HG03442 (cell line): Measurements from ENCODE around the gene DYNLL1.
A peak's percentile ranks its signal among the peaks of the same experiment; 100 is the strongest.
"Not testable (repeated sequence)": the region's sequence is repeated elsewhere in the genome, so short reads cannot be mapped to it uniquely, and the experiment has no call there.

Experiments used
- ATAC-seq: cut with Tn5 transposase; IDR thresholded peaks from one replicate; pipeline ENCODE4 v1.9.1; 2021; ENCODE audit warnings: mild to moderate bottlenecking, moderate library complexity; ENCODE audit not compliant: unreplicated experiment

Gene DYNLL1

DNA sequence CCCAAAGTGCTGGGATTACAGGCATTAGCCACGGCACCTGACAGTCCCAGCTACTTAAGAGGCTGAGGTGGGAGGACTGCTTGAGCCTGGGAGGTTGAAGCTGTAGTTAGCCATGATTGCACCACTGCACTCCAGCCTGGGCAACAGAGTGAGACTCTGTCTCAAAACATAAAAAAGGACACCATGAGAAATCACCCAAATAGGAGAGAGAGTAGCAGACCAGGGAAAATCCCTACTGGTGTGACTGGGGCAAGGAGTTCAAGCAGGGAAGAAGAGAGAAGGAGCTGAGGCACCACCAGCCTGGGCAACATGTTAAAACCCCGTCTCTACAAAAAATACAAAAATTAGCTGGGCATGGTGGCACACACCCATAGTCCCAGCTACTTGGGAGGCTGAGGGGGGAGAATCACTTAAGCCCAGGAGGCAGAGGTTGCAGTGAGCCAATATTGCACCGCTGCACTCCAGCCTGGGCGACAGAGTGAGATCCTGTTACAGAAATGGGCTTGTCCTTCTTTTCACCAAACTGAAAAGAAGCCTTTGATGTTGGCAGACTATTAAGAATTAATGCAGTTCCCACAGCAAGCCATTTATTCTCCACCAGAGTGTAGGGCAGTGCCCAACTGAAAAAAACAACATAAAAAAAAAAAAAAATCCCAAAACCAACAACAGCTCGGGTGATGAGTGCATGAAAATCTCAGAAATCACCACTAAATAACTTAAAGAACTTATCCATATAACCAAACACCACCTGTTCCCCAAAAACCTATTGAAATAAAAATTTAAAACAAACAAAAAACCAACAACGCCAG lies 21.9 kb upstream of the DYNLL1 start:
- no peak for ATAC-seq

DNA sequence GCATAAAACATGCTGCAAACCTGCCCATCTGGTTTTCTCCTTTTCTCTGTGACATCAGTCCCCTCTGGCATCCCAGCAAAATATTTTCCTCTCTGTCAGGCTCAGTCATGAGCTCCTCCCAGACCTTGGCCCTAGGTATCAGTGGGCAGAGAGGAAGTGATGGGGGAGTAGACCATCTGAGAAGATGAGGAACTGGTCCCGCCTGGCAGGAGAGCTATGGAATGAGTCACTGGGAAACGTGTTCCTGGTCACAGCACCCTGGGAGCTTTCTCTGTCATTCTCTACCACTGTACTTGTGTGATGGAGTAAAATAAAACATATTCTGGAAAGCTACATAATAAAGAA lies 21.3 kb upstream of the DYNLL1 start:
- no peak for ATAC-seq

DNA sequence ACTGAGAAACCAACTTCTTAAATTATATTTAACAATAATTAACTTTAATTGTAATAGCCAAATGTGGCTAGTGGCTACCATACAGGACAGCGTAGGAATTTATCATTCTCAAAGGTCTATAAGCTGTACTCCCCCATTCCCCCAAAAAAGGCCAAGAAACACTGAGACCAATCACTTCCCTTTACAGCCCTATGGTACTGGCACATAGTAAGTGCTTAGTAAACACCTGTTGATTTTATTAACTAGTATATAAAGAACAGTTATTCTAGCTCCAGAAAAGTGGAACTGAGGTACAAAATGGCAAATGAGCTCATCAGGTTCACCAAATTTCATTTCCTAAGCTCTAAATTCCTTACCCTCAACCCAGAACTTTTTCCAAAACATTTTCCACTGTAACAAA lies 20.3 kb upstream of the DYNLL1 start:
- no peak for ATAC-seq

DNA sequence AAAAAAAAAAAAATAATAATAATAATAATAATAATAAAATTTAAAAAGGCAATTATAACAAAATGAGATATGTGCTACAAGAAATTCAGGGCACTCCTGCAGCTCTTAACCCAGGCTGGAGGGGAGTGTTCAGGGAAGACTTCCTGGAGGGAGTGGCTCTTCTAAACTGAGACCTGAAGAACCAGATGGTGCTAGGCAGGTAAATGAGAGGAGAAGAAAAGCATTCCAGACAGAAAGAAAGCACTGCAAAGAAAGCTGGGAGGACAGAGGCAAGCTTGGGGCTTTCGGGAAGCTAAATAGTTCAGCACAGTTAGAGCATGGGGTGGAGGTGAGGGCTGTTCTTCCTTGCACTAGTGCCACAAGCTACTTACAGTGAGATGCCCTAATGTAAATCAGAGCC lies 16.5 kb upstream of the DYNLL1 start:
- ATAC-seq = no peak

DNA sequence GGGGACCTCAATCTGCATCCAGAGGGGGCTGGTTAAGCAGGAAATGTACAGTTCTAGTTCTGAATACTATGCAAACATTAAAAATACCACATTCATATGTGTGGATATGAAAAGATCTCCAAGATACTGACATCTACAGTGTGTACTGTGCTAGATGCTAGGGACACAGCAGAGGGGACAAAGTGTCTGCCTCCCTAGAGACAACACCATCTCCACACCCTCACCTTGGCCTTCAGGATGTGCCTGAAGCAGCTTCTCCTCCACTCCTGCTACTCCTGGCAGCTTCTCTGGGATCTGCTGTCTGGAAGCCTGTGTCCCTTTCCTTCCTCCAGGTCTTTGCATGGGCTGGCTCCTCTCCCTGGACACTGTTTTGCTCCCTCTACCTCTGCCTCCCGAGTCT lies 15.7 kb upstream of the DYNLL1 start:
- ATAC-seq = no peak

DNA sequence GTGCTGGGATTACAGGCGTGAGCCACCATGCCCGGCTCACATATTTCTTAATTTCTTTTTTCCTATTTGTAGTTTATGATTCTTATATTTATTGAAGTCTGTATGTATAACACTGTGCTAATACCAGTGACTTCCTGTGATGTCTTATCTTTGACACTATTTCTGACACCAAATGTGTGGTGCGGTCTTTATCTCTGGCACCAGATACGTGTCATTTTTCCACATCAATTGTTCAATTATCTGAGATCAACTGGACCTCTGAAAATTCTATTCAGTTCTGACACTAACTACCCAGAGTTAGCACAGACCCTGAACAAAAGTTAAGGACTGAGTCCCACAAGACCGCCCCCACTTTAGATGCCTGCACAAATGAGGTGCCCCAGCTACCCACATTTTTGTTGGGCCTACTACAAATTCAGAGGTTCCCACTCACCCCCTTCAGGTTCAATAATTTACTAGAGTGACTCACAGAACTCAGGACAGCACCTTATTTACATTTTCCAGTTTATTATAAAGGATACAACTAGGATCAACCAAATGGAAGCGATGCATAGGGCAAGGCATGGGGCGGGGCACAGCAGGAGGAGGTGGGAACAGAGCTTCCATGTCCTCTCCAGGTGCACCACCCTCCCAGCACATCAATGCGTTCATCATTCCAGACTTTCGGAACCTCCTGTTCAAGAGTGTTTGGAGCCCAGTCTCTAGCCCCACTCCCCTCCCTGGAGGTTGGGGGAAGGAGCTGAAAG lies 14.7 kb upstream of the DYNLL1 start:
- ATAC-seq = no peak

DNA sequence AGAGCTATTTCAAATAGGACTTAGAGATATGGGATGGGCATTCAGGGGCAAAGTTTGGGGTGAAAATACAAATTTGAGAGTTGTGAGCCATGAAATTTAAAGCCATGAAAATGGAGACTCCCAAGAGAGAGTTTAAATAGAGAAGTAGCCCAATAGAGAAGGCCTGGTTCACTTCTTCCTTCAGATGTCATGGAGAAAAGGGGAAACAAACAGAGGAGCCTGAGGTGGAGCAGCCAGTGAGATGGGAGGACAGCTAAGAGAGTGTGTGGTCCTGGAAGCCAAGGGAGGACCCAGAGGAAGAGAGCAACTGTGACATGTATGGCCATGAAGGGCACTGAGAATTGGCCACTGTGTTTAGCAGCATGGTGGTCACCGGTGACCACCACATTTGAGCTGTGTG lies 12.3 kb upstream of the DYNLL1 start:
- no peak for ATAC-seq

DNA sequence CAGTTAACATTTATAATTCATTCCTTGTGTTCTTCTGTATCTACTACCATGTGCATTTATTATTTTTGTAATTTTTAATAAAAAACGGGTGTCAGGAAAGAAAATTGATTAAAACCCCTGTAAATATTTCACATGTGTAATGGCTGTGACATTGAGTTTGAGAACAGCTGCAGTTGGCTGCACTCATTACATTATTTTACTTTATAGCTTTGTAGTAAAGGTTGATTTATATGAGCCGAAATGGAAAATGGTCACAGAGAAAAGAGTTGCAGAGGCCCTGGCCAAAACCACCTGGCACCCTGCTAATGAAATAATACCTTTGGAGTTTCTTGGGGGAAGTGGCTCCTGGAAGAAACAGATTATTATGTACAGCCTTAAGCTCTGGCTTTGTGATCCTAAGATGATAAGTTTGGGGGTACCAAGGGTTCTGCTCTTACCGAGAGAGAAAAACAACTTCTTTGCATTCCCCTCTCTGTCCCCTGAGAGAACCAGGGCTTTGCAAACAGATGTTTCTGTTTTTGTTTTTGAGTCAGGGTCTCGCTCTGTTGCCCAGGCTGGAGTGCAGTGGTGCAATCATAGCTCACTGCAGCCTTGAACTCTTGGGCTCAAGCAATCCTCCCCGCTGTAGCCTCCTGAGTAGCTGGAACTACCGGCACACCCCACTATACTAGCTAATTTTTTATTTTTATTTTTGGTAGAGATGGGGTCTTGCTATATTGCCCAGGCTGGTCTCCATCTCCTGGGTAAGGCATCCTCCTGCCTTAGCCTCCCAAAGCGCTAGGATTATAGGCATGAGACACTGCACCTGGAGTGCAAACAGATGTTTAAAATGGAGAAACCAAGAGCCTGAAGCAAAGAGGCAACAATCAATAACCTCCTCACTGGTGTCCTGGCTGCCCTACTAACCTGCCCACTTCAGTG lies 9.7 kb upstream of the DYNLL1 start:
- no peak for ATAC-seq

DNA sequence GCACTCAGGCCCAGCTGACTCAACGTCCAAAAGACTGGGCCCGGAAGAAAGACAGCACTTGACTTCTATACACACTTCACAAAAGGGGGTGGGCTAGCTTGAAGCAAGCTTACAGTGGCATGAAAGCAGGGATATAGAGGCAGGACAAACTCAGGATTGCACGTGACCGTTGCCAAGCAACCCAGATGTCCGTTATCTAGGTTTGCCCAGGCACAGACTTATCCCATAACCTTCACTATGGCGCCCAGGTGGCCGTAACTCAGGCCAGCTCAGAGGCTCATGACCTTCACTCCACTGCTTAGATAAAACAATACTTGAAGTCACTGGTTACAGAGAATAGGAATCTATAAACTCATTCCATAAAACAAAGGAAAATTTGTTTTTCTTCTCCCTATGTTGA lies 8.4 kb upstream of the DYNLL1 start:
- not testable (repeated sequence) for ATAC-seq

DNA sequence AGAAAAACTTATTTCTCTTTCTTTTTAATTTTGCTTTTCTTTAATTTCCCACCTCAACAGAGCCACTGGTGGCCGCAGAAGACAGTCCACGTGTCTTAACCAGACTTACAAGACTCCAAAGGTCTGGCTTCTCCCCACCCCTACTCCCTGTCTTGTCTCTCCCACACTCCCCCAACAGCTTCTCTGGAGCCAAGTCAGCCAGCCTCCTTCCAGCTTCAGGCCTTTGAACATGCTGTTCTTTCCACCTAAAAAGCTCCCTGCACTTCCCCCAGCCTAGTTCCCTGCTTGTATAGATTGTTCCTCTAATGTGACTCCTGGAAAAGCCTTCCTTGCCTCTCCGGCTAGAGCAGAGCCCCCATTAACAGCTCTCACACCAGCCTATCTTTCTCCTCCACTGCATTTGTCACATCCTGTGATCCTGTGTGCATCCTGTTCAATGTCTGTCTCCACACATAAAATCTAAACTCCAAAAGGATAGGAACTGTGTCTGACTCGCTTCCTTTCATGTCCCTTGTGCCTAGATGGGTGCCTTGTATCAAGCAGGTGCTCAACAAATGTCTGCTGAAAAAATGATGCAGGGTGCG lies 7.8 kb upstream of the DYNLL1 start:
- ATAC-seq = no peak

DNA sequence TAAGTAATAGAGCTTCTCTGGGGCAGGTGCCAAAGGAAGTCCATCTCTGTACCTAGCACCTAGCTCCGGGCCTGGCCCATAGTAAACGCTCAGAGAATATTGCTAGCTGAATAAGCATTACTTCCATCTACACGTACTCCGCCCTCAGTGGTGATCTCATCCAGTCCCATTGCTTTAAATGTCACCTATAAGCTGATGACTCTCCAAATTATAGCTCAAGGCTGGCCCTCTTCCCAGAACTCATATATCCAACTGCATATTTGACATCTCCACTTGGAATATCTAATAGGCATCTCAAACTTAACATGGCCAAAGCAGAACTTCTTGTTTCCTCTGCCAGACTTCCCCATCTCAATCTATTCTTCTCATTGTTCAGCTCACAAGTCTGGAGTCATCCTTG lies 6.9 kb upstream of the DYNLL1 start:
- no peak for ATAC-seq

DNA sequence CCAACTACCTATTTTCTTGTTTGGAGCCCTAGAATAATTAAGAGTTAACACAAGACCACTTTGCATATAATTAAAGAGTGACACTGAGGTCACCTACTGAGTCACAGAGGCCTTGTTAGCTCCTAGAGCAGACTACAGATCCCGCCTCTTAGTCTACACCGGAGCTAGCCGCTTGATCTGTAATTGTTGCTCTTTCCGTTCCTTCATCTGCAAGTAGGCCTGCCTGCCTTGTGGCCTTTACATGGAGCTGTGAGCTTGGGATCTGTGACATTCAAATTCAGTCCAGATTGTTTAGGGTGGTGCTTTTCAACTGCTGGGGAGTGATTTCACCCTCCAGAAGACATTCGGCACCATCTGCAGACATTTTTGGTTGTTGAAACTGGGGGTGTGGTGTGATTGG lies 5.6 kb upstream of the DYNLL1 start:
- ATAC-seq = no peak

DNA sequence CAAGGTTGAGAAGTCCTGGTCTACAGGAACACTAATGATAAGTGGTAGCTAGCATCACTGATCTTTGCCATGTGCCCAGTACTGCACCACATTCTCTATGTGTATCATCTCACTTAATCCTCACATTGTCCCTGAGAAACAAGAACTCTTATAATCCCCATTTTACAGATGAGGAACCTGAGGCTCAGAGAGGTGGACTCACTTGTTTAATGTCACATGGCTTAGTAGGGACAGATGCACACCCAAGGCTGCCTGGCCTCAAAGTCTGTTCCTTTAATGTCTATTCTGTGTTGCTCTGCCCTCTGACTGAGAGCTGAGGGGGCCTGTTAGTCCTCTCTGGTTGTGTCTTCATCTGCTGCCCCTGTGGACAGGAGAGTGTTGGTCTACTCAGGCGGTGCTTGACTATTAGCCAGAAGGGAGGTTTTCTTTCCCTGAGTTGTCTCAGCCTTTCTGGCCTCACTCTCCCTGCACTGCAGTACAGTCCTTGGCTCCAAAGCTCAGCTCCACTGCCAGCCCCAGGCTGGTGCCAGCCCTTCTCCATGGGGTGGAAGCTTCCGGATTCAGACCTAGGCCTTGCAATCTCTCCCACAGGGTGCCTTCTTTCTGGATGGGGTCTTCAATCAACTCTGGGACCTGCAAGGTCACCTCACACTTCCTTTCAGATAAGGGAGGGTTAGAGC lies 4.9 kb upstream of the DYNLL1 start:
- ATAC-seq = no peak

DNA sequence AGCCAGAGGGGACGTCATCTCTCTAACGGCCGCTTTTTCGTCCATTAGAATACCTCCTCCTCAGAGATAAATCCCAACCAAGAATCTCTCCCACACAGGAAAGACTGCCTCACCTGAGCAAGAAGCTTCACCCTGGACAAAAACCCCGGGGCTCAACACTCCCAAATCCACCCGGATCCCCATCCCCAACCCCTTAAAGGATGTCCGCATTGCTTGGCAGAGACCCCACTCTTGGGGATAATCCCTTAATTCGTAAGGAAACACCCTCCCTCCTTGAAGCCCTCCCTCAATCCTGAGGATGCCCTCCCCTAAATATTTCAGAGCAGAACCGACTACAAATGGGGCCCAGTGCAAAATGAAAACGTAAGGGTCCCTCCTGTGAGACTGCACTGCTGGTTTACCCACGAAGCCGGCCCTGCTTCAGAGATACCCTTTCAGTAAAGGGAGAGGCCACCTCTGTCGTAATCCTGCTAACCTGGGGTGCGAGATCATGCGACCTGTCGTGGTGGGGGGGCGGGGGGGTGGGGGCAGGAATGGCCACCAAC lies 655 bp upstream of the DYNLL1 start:
- no peak for ATAC-seq

DNA sequence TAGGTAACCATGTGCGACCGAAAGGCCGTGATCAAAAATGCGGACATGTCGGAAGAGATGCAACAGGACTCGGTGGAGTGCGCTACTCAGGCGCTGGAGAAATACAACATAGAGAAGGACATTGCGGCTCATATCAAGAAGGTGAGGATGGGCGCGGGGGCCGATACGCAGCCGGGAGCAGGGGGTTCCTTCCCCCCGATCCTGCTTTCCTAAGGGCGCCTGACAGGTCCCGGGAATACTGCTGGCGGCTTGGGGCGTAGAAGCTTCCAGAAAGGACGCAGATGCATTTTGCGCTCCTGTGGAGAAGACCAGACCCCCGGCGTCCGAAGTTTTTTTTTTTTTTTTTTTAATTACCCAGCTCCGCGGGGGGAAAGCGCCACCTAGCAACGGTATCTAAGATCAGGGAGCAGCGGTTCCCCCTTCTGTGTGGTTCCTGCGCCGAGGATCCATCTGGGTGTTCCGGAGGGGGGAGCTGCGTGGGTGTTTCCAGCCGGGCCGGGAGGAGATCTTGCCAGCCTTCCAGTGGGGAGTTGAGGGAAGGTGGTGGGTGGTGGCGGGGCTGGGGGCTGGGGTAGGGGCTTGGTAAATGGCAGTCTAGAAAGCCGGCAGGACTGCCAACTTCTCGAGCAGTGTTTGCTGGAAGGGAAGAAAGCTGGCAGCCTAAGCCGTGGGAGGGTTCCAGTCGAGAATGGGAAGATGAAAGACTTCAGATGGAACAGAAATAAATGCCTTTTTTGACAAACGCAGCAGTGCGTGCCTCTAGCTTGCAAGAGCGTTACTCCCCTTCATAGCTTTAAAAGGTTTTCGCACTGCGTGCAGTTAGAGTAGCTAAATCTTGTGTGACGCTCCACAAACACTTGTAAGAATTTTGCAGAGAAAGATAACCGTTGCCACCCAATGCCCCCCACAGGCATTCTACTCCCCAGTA lies 764 bp downstream of the DYNLL1 start:
- ATAC-seq = peak; percentile 21

DNA sequence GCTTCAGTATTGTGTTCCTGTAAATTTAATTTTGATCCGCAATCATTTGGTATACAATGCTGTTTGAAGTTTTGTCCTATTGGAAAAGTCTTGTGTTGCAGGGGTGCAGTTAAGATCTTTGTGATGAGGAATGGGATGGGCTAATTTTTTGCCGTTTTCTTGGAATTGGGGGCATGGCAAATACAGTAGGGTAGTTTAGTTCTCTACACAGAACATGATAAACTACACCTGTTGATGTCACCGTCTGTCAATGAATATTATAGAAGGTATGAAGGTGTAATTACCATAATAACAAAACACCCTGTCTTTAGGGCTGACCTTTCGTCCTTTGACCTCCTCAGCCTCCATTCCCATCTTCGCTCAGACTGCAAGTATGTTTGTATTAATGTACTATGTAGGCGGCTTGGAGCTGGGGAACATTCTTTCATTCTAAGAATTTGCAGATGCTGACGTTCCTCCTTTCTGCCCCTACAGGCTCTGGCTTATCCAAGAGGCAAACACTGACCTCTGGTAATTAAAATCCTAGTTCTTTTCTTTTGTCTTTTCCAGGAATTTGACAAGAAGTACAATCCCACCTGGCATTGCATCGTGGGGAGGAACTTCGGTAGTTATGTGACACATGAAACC lies 1.7 kb downstream of the DYNLL1 start:
- ATAC-seq = no peak

DNA sequence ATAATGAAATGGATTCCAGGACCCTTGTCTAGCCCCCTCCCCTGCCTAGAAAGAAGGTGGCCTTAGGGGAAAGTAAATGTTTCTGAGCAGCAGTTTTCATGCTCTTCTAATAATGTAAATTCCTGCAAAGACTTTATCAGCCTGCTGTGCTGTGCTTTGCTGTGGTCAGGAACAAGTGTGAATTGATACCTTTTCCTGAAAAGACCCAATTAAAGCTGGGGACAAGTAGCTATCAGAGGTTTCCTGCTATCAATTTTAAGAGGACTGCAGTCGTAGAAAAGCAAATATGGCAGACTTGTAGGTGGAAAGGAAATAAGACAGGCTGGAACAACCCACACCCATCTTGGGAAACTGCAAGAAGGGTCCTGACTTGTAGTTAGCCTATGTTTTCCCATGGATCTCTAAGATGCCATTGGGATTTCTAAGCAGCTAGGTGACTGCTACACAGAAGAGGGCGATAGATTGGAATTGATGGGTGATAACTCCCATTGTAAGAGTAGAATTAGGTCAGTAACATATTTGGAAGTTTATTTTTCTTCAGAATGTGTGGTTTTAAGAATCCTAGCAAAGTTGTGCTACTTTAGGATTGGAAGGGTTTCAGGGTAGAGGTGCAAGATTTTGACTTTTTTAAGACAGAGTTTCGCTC lies 3.1 kb downstream of the DYNLL1 start:
- no peak for ATAC-seq

DNA sequence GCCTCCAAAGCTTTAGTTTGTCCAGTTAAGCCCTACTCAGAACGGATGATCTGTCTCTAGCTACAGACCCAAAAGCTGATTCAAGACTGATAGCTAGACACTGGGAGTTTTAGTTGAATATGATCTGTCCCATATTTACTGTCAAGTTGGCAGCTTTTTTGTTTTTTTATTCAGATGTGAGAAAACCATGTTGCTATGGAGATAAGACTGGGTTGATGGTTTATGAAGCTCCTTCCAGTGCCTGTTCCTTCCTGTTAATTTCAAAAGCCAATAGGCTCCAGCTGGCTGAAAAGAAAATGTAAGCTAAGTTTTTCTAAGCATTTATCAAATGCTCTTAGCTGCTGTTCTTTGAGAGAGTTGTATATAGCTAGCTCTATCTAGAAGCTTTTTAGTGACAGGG lies 4.7 kb downstream of the DYNLL1 start:
- ATAC-seq = no peak
